ENCODE results near the gene ZSCAN9. TPM values are rescaled to one million over a fixed set of nuclear protein-coding genes. Genes with fewer than 3 reads are reported as not detected.

ZSCAN9 gene
- total and polyA plus RNA-seq, 4 donors = 1.3 to 4.8 (median 2.6) TPM

DNA sequence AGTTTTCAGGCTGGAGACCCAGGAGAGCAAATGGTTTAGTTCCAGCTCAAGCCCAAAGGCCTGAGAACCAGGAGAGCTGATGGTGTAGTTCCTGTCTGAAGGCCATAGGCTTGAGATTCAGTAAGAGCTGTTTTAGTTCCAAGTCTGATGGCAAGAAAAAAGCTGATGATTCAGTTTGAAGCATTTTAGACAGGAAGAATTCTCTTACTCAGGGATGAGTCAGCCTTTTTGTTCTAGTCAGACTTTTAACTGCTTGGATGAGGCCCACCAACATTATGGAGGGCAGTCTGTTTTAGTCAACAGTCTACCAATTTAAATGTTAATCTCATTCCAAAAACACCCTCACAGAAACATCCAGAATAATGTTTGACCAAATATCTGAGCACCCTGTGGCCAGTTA lies 44.4 kb downstream of the ZSCAN9 start (continued):
- TF ChIP-seq, protein P1, sequence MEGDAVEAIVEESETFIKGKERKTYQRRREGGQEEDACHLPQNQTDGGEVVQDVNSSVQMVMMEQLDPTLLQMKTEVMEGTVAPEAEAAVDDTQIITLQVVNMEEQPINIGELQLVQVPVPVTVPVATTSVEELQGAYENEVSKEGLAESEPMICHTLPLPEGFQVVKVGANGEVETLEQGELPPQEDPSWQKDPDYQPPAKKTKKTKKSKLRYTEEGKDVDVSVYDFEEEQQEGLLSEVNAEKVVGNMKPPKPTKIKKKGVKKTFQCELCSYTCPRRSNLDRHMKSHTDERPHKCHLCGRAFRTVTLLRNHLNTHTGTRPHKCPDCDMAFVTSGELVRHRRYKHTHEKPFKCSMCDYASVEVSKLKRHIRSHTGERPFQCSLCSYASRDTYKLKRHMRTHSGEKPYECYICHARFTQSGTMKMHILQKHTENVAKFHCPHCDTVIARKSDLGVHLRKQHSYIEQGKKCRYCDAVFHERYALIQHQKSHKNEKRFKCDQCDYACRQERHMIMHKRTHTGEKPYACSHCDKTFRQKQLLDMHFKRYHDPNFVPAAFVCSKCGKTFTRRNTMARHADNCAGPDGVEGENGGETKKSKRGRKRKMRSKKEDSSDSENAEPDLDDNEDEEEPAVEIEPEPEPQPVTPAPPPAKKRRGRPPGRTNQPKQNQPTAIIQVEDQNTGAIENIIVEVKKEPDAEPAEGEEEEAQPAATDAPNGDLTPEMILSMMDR (IDR thresholded peaks at IDR 0.05; ENCODE audit: low read depth, low read length, missing input control) = no peak

DNA sequence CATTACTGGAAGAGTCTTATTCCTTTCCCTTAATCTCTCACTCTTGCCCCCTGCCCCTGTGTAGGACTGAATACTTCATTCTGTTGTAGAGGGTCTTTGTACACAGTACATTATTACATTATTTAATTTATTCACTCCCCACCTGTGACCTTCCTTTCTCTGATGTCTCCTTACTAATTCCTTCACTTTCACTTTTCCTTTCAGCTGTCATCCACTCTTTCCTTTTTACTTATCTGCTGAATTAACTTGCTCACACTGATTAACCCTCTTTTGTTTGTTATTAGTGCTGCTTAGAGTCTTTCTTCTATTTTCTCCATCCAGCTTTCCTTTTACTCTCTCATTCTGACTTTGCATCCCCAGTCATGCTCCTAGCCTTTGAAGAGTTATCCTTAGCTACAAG lies 49.8 kb downstream of the ZSCAN9 start:
- H3K4me1 ChIP-seq (ENCODE audit: control insufficient read depth in 4 of 4, insufficient read depth in 4 of 4, low read length in 3 of 4) = peaks cover 0 to 4% (median 0%) of the 10 kb centered on the region in 4 donors
- H3K9ac ChIP-seq (ENCODE audit: low read depth in 1 of 2, low read length in 2 of 2) = no peak overlapping the region
- H3K27ac ChIP-seq (ENCODE audit: low read depth in 1 of 2, low read length in 2 of 2) = no peak overlapping the region
- H3K9me3 ChIP-seq (ENCODE audit: control insufficient read depth in 4 of 4, low read length in 3 of 4) = no peaks in the 10 kb centered on the region
- TF ChIP-seq FOXA2 (IDR thresholded peaks at IDR 0.05) (no peak), HNF4A (conservative IDR thresholded peaks at IDR 0.05) (no peak), RXRA (IDR thresholded peaks at IDR 0.05) (no peak), TAF1 (conservative IDR thresholded peaks at IDR 0.05) (no peak), JUND (IDR thresholded peaks at IDR 0.05) (no peak)
- TF ChIP-seq, protein P2, sequence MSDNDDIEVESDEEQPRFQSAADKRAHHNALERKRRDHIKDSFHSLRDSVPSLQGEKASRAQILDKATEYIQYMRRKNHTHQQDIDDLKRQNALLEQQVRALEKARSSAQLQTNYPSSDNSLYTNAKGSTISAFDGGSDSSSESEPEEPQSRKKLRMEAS (IDR thresholded peaks at IDR 0.05) = no peak
- peaks cover 3 to 41% (median 24%) of the 10 kb centered on the region in 4 donors for H3K36me3 ChIP-seq (ENCODE audit: control insufficient read depth in 4 of 4, insufficient read depth in 3 of 4, low read depth in 1 of 4, low read length in 3 of 4)
- H3K4me3 ChIP-seq (ENCODE audit: low read depth in 1 of 3, low read length in 3 of 3) = no peak overlapping the region
- no peaks in the 10 kb centered on the region for H3K27me3 ChIP-seq (ENCODE audit: control insufficient read depth in 4 of 4, insufficient read depth in 4 of 4, low read length in 3 of 4)
- DNase-seq (ENCODE audit: low spot score) = no peak

GRCh38 chr6:28277746-28278145 lies 52.7 kb downstream of the ZSCAN9 start:
- no peak overlapping the region for H3K9ac ChIP-seq (ENCODE audit: low read depth in 1 of 2, low read length in 2 of 2)
- H3K27ac ChIP-seq (ENCODE audit: low read depth in 1 of 2, low read length in 2 of 2) = no peak overlapping the region
- peaks cover 3 to 31% (median 21%) of the 10 kb centered on the region in 4 donors for H3K36me3 ChIP-seq (ENCODE audit: control insufficient read depth in 4 of 4, insufficient read depth in 3 of 4, low read depth in 1 of 4, low read length in 3 of 4)
- H3K4me3 ChIP-seq (ENCODE audit: low read depth in 1 of 3, low read length in 3 of 3) = no peak overlapping the region
- 57% methylated on average over 3 of the region's 3 CpGs for WGBS
- no peak for DNase-seq (ENCODE audit: low spot score)
- H3K4me1 ChIP-seq (ENCODE audit: control insufficient read depth in 4 of 4, insufficient read depth in 4 of 4, low read length in 3 of 4) = peaks cover 0 to 8% (median 3%) of the 10 kb centered on the region in 4 donors
- no peaks in the 10 kb centered on the region for H3K27me3 ChIP-seq (ENCODE audit: control insufficient read depth in 4 of 4, insufficient read depth in 4 of 4, low read length in 3 of 4)
- TF ChIP-seq ZBTB33 (IDR thresholded peaks at IDR 0.05) = no peak
- TF ChIP-seq REST (IDR thresholded peaks at IDR 0.05) = peak; percentile 22
- TF ChIP-seq YY1 (IDR thresholded peaks at IDR 0.05) = peak; percentile 35
- peak; percentile 54 to 55 for TF ChIP-seq HNF4A (conservative IDR thresholded peaks at IDR 0.05)
- no peak for TF ChIP-seq EGR1 (IDR thresholded peaks at IDR 0.05; ENCODE audit: low read depth in 2 of 2)
- TF ChIP-seq, protein P2 (IDR thresholded peaks at IDR 0.05) = peak; percentile 39
- TF ChIP-seq, protein P1 (IDR thresholded peaks at IDR 0.05; ENCODE audit: low read depth, low read length, missing input control) = no peak
- no peak for TF ChIP-seq JUND (IDR thresholded peaks at IDR 0.05)
- no peak for TF ChIP-seq HNF4G (IDR thresholded peaks at IDR 0.05)
- no peak for TF ChIP-seq FOXA1 (IDR thresholded peaks at IDR 0.05)
- TF ChIP-seq SP1 (IDR thresholded peaks at IDR 0.05) = no peak
- TF ChIP-seq RXRA (IDR thresholded peaks at IDR 0.05) = peak in 1 of 2 donors; percentile 8
- TF ChIP-seq NR2F2 (IDR thresholded peaks at IDR 0.05) = no peak
- no peak for TF ChIP-seq TAF1 (conservative IDR thresholded peaks at IDR 0.05)
- peak; percentile 93 for TF ChIP-seq ATF3 (IDR thresholded peaks at IDR 0.05)
- TF ChIP-seq FOXA2 (IDR thresholded peaks at IDR 0.05) = no peak
- peak in 1 of 2 donors; percentile 72 for TF ChIP-seq GABPA (IDR thresholded peaks at IDR 0.05 in 1 of 2, conservative IDR thresholded peaks at IDR 0.05 in 1 of 2)
- TF ChIP-seq RAD21 (IDR thresholded peaks at IDR 0.05) = peak; percentile 13 to 22
- H3K9me3 ChIP-seq (ENCODE audit: control insufficient read depth in 4 of 4, low read length in 3 of 4) = peaks cover 0 to 2% (median 0%) of the 10 kb centered on the region in 4 donors
